BLaER1 treated with 17β-estradiol and CSF1 and Interleukin-3, amounts not matched to agents 10 nM and 100 nM (cell line): Measurements from ENCODE around the gene ZNF845.
"Not testable (repeated sequence)": the region's sequence is repeated elsewhere in the genome, so short reads cannot be mapped to it uniquely, and the experiment has no call there.

Experiments
- H3K27ac ChIP-seq, 11 experiments: shearing (Covaris generic); formaldehyde crosslinking; 2 replicates each; pipeline ENCODE4 v1.8.1; 2022
- H3K27me3 ChIP-seq, 11 experiments: shearing (Covaris generic); formaldehyde crosslinking; 2 replicates each; pipeline ENCODE4 v1.8.1; 2022
- H3K36me3 ChIP-seq, 11 experiments: shearing (Covaris generic); formaldehyde crosslinking; 2 replicates each; pipeline ENCODE4 v1.8.1; 2022
- H3K4me1 ChIP-seq, 10 experiments: shearing (Covaris generic); formaldehyde crosslinking; 2 replicates each; pipeline ENCODE4 v1.8.1; 2022
- H3K4me2 ChIP-seq, 11 experiments: shearing (Covaris generic); formaldehyde crosslinking; 2 replicates each; pipeline ENCODE4 v1.8.1; 2022
- H3K4me3 ChIP-seq, 10 experiments: shearing (Covaris generic); formaldehyde crosslinking; 2 replicates each; pipeline ENCODE4 v1.8.1; 2022
- H3K9ac ChIP-seq, 11 experiments: shearing (Covaris generic); formaldehyde crosslinking; 2 replicates each; pipeline ENCODE4 v1.8.1; 2022
- H3K9me3 ChIP-seq, 11 experiments: shearing (Covaris generic); formaldehyde crosslinking; replicated peaks in 1 of 11; 2 replicates each; pipeline ENCODE4 v1.8.1; 2022
- H4K20me1 ChIP-seq, 11 experiments: shearing (Covaris generic); formaldehyde crosslinking; 2 replicates each; pipeline ENCODE4 v1.8.1; 2022
- Cebpa-rat ChIP-seq, 11 experiments: shearing (Covaris generic); IDR thresholded peaks; 2 replicates each; pipeline ENCODE4 v1.8.1; 2022

The ZNF845 gene

GRCh38 chr19:53328967-53329366 lies 4.6 kb upstream of the ZNF845 start:
- no peaks in the 10 kb centered on the region for H3K27me3 ChIP-seq

GRCh38 chr19:53332484-53332883 lies 1.1 kb upstream of the ZNF845 start:
- Histone ChIP-seq H3K27ac (no peak overlapping the region), H3K9ac (peak overlapping the region in 2 of 11 experiments; percentile 84 to 86; a peak in 2 of 22 replicates), H3K4me3 (peak overlapping the region in 9 of 10 experiments; percentile 71 to 92 (median 81); a peak in 13 of 20 replicates), H3K4me2 (peak overlapping the region in 10 of 11 experiments; percentile 75 to 94 (median 89); a peak in 18 of 22 replicates), H3K4me1 (peaks cover 11 to 25% (median 20%) of the 10 kb centered on the region in 10 experiments), H3K27me3 (no peaks in the 10 kb centered on the region), H3K36me3 (peaks cover 3 to 25% (median 19%) of the 10 kb centered on the region in 11 experiments), H4K20me1 (peaks cover 0 to 4% (median 0%) of the 10 kb centered on the region in 11 experiments; a peak in 1 of 22 replicates), H3K9me3 (peaks cover 57 to 81% (median 76%) of the 10 kb centered on the region in 11 experiments)
- TF ChIP-seq Cebpa-rat (IDR thresholded peaks at IDR 0.05) = no peak

More at GRCh38 chr19:53328967-53329366, 4.6 kb upstream of the ZNF845 start:
- no peak for TF ChIP-seq Cebpa-rat (IDR thresholded peaks at IDR 0.05)
- Histone ChIP-seq H4K20me1 (no peaks in the 10 kb centered on the region), H3K9ac (no peak overlapping the region), H3K36me3 (no peaks in the 10 kb centered on the region), H3K9me3 (peaks cover 78 to 90% (median 86%) of the 10 kb centered on the region in 11 experiments), H3K4me3 (no peak overlapping the region), H3K4me2 (no peak overlapping the region), H3K27ac (no peak overlapping the region), H3K4me1 (peaks cover 0 to 5% (median 0%) of the 10 kb centered on the region in 10 experiments; a peak in 1 of 20 replicates)

GRCh38 chr19:53333066-53333462 lies 485 bp upstream of the ZNF845 start:
- peak overlapping the region; percentile 75 to 94 (median 89) for H3K4me2 ChIP-seq
- peaks cover 0 to 4% (median 0%) of the 10 kb centered on the region in 11 experiments; a peak in 2 of 22 replicates for H4K20me1 ChIP-seq
- H3K27ac ChIP-seq = peak overlapping the region in 10 of 11 experiments; percentile 9 to 89 (median 54); a peak in 12 of 22 replicates
- peak overlapping the region; percentile 75 to 92 (median 87) for H3K9ac ChIP-seq
- H3K4me1 ChIP-seq = peaks cover 11 to 25% (median 20%) of the 10 kb centered on the region in 10 experiments
- peaks cover 9 to 31% (median 24%) of the 10 kb centered on the region in 11 experiments for H3K36me3 ChIP-seq
- no peaks in the 10 kb centered on the region for H3K27me3 ChIP-seq
- H3K4me3 ChIP-seq = peak overlapping the region; percentile 71 to 92 (median 82)
- peaks cover 57 to 81% (median 76%) of the 10 kb centered on the region in 11 experiments for H3K9me3 ChIP-seq
- TF ChIP-seq Cebpa-rat (IDR thresholded peaks at IDR 0.05) = no peak

- not testable (repeated sequence) for H3K27me3 ChIP-seq, H3K4me2 ChIP-seq, H3K4me1 ChIP-seq, H4K20me1 ChIP-seq, H3K27ac ChIP-seq, H3K9ac ChIP-seq, H3K4me3 ChIP-seq
- peaks cover 96 to 100% (median 100%) of the 10 kb centered on the region in 11 experiments for H3K9me3 ChIP-seq
- peaks cover 100% of the 10 kb centered on the region in 11 experiments for H3K36me3 ChIP-seq
Observed at GRCh38 chr19:53344403-53344802, 10.9 kb downstream of the ZNF845 start.

GRCh38 chr19:53355739-53356138 lies 22.2 kb downstream of the ZNF845 start:
- Histone ChIP-seq H3K4me2 (no peak overlapping the region), H3K27ac (no peak overlapping the region), H4K20me1 (no peaks in the 10 kb centered on the region), H3K36me3 (peaks cover 55 to 71% (median 64%) of the 10 kb centered on the region in 11 experiments), H3K27me3 (no peaks in the 10 kb centered on the region), H3K9ac (no peak overlapping the region), H3K9me3 (peaks cover 81 to 96% (median 85%) of the 10 kb centered on the region in 11 experiments), H3K4me1 (no peaks in the 10 kb centered on the region), H3K4me3 (peak overlapping the region in 3 of 10 experiments; percentile 1 to 31 (median 29); a peak in 4 of 20 replicates)
- TF ChIP-seq Cebpa-rat (IDR thresholded peaks at IDR 0.05) = no peak

GRCh38 chr19:53357821-53358581 lies 24.5 kb downstream of the ZNF845 start:
- H4K20me1 ChIP-seq = no peaks in the 10 kb centered on the region
- H3K9ac ChIP-seq = no peak overlapping the region
- no peak overlapping the region for H3K27ac ChIP-seq
- H3K27me3 ChIP-seq = no peaks in the 10 kb centered on the region
- H3K9me3 ChIP-seq = peaks cover 58 to 74% (median 62%) of the 10 kb centered on the region in 11 experiments
- no peak overlapping the region for H3K4me3 ChIP-seq
- no peaks in the 10 kb centered on the region for H3K4me1 ChIP-seq
- no peak overlapping the region for H3K4me2 ChIP-seq
- H3K36me3 ChIP-seq = peaks cover 33 to 49% (median 42%) of the 10 kb centered on the region in 11 experiments
- TF ChIP-seq Cebpa-rat (IDR thresholded peaks at IDR 0.05) = no peak

- H3K9ac ChIP-seq, H4K20me1 ChIP-seq, H3K4me3 ChIP-seq, H3K27me3 ChIP-seq, H3K4me1 ChIP-seq, H3K4me2 ChIP-seq, H3K27ac ChIP-seq: not testable (repeated sequence)
- peaks cover 37 to 53% (median 41%) of the 10 kb centered on the region in 11 experiments for H3K9me3 ChIP-seq
- H3K36me3 ChIP-seq = peaks cover 13 to 28% (median 21%) of the 10 kb centered on the region in 11 experiments
Observed at GRCh38 chr19:53360056-53360455, 26.5 kb downstream of the ZNF845 start.

- Histone ChIP-seq H3K9ac (peak within 1 kb of the TSS; percentile 82 to 95 (median 87)), H3K4me2 (peak within 1 kb of the TSS; percentile 71 to 94 (median 83)), H3K4me3 (peak within 1 kb of the TSS; percentile 69 to 91 (median 80)), H3K9me3 (peaks cover 22 to 28% (median 25%) of the 10 kb centered on the region in 11 experiments), H4K20me1 (no peaks in the 10 kb centered on the region), H3K27ac (peak within 1 kb of the TSS; percentile 28 to 94 (median 86); a peak in 21 of 22 replicates), H3K27me3 (no peaks in the 10 kb centered on the region), H3K4me1 (peaks cover 8 to 18% (median 15%) of the 10 kb centered on the region in 10 experiments; a peak in 19 of 20 replicates), H3K36me3 (peaks cover 2 to 24% (median 16%) of the 10 kb centered on the region in 11 experiments; a peak in 17 of 22 replicates)
- no peak for TF ChIP-seq Cebpa-rat (IDR thresholded peaks at IDR 0.05)
Observed at GRCh38 chr19:53365134-53365898, 31.8 kb downstream of the ZNF845 start, which contains the start of gene ZNF525. ZNF525 (plus strand) TSS chr19:53365705; CDS start chr19:53372282, 6,577 bp downstream.
